Ovary (tissue), 3 donors: ENCODE data around the gene CATSPERE.

Experiments used
- EP300 ChIP-seq: sonication (generic); formaldehyde crosslinking; IDR thresholded peaks from one replicate; pipeline ENCODE4 v1.6.1; 2017; ENCODE audit warnings: antibody characterized with exemption
- POLR2A ChIP-seq: fragments of 450-650 bp; IDR thresholded peaks from one replicate; pipeline ENCODE4 v1.6.1; 2017; ENCODE audit warnings: antibody characterized with exemption, mild to moderate bottlenecking, moderate library complexity
- TF ChIP-seq, protein P1 (sequence below), 3 donors: fragments of 450-650 bp in 2 of 3; fragments of 200-600 bp in 1 of 3; IDR thresholded peaks; one replicate each; pipeline versions ENCODE4 v1.5.1 to v1.8.0; 2016 to 2022; ENCODE audit warnings: antibody characterized with exemption in 3 of 3, mild to moderate bottlenecking in 1 of 3
- donor health status: DM: no; HTN: no; CAD: no.

DNA sequence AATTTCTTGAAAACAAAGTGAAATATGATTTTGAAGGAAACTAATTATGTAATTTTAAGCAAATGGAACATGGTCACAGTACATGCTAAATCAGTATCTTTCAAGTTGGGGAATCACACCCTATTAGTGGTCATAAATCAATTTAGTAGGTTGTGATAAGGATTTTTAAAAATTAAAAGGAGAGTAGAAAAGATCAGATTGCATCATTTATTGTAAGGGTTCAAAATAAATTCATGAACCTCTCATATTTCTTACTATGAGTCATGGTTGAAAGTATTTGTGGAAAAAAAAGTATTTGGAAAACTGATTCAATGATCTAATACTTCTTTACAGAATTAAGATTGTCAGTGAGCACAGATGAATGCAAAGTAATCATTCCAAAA is 24.0 kb upstream of the CATSPERE start:
- TF ChIP-seq POLR2A, result no peak
- TF ChIP-seq, protein P1, sequence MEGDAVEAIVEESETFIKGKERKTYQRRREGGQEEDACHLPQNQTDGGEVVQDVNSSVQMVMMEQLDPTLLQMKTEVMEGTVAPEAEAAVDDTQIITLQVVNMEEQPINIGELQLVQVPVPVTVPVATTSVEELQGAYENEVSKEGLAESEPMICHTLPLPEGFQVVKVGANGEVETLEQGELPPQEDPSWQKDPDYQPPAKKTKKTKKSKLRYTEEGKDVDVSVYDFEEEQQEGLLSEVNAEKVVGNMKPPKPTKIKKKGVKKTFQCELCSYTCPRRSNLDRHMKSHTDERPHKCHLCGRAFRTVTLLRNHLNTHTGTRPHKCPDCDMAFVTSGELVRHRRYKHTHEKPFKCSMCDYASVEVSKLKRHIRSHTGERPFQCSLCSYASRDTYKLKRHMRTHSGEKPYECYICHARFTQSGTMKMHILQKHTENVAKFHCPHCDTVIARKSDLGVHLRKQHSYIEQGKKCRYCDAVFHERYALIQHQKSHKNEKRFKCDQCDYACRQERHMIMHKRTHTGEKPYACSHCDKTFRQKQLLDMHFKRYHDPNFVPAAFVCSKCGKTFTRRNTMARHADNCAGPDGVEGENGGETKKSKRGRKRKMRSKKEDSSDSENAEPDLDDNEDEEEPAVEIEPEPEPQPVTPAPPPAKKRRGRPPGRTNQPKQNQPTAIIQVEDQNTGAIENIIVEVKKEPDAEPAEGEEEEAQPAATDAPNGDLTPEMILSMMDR (IDR thresholded peaks at IDR 0.05), result no peak
- no peak for TF ChIP-seq EP300
